ENCODE data around the gene RDH16. TPM values are rescaled to one million over a fixed set of nuclear protein-coding genes. Genes with fewer than 3 reads are reported as not detected.
A peak's percentile ranks its signal among the peaks of the same experiment; 100 is the strongest.

RDH16 gene
- total RNA-seq, 1 experiment from 2014 or later, result 0.16 TPM

GRCh38 chr12:56933826-56934625, 23.4 kb downstream of the RDH16 start, which contains the start of gene SDR9C7:
SDR9C7 (minus strand) TSS chr12:56934408; CDS start chr12:56934261, 147 bp downstream.
- CTCF ChIA-PET, result interaction anchor here (1.4 kb wide), 1 partner anchor 34 kb away, joined by 5 read pairs; no protein-coding TSS in a partner anchor
- intact Hi-C loops (cut with micrococcal nuclease), result no loop called here
- TF ChIP-seq CTCF (IDR thresholded peaks at IDR 0.05; ENCODE audit: unreplicated experiment), result no peak
- Mint-ChIP-seq H3K27me3 (ENCODE audit: insufficient read depth, unreplicated experiment) (no peaks in the 10 kb centered on the region), H3K36me3 (ENCODE audit: insufficient read depth, unreplicated experiment) (no peaks in the 10 kb centered on the region), H3K4me3 (ENCODE audit: unreplicated experiment) (no peak within 1 kb of the TSS), H3K27ac (ENCODE audit: low read depth, unreplicated experiment) (no peak within 1 kb of the TSS), H3K4me1 (ENCODE audit: insufficient read depth, unreplicated experiment) (peaks cover 7% of the 10 kb centered on the region), H3K9me3 (ENCODE audit: unreplicated experiment) (no peaks in the 10 kb centered on the region)
- POLR2A ChIA-PET, result interaction anchor here (0.7 kb wide), 1 partner anchor 154 kb away, joined by 3 read pairs; no protein-coding TSS in a partner anchor
- no TSS peak for BruUV-seq (replicated peaks)
- DNase-seq (ENCODE audit: unreplicated experiment), result no peak

GRCh38 chr12:56932867-56933266, 24.5 kb downstream of the RDH16 start:
- intact Hi-C loops (cut with micrococcal nuclease), result no loop called here
- CTCF ChIA-PET, result interaction anchor here (0.6 kb wide), 1 partner anchor 182 kb away, joined by 3 read pairs; no protein-coding TSS in a partner anchor

GRCh38 chr12:56932146-56932545, 25.3 kb downstream of the RDH16 start:
- Mint-ChIP-seq H3K4me3 (ENCODE audit: unreplicated experiment) (no peak overlapping the region), H3K36me3 (ENCODE audit: insufficient read depth, unreplicated experiment) (no peaks in the 10 kb centered on the region), H3K9me3 (ENCODE audit: unreplicated experiment) (no peaks in the 10 kb centered on the region), H3K27me3 (ENCODE audit: insufficient read depth, unreplicated experiment) (no peaks in the 10 kb centered on the region), H3K4me1 (ENCODE audit: insufficient read depth, unreplicated experiment) (peaks cover 7% of the 10 kb centered on the region), H3K27ac (ENCODE audit: low read depth, unreplicated experiment) (no peak overlapping the region)
- POLR2A ChIA-PET, result interaction anchor here (0.7 to 2.0 kb wide), 2 partner anchors 9 kb away, joined by 3 to 5 read pairs; no protein-coding TSS in a partner anchor
- TF ChIP-seq CTCF (IDR thresholded peaks at IDR 0.05; ENCODE audit: unreplicated experiment), result no peak
- CTCF ChIA-PET, result no interaction called here
- no peak for DNase-seq (ENCODE audit: unreplicated experiment)
- BruUV-seq (replicated peaks), result no TSS peak
- intact Hi-C loops (cut with micrococcal nuclease), result no loop called here

More at GRCh38 chr12:56932867-56933266, 24.5 kb downstream of the RDH16 start:
- TF ChIP-seq CTCF (IDR thresholded peaks at IDR 0.05; ENCODE audit: unreplicated experiment), result no peak
- Mint-ChIP-seq H3K36me3 (ENCODE audit: insufficient read depth, unreplicated experiment) (no peaks in the 10 kb centered on the region), H3K27ac (ENCODE audit: low read depth, unreplicated experiment) (no peak overlapping the region), H3K9me3 (ENCODE audit: unreplicated experiment) (no peaks in the 10 kb centered on the region), H3K27me3 (ENCODE audit: insufficient read depth, unreplicated experiment) (no peaks in the 10 kb centered on the region), H3K4me3 (ENCODE audit: unreplicated experiment) (no peak overlapping the region), H3K4me1 (ENCODE audit: insufficient read depth, unreplicated experiment) (peaks cover 7% of the 10 kb centered on the region)
- DNase-seq (ENCODE audit: unreplicated experiment), result no peak
- no TSS peak for BruUV-seq (replicated peaks)
- POLR2A ChIA-PET, result interaction anchor here (0.8 kb wide), 1 partner anchor 44 kb away, joined by 3 read pairs; no protein-coding TSS in a partner anchor

- no TSS peak for BruUV-seq (replicated peaks)
- Mint-ChIP-seq H3K9me3 (ENCODE audit: unreplicated experiment) (no peaks in the 10 kb centered on the region), H3K36me3 (ENCODE audit: insufficient read depth, unreplicated experiment) (no peaks in the 10 kb centered on the region), H3K27ac (ENCODE audit: low read depth, unreplicated experiment) (no peak overlapping the region), H3K27me3 (ENCODE audit: insufficient read depth, unreplicated experiment) (no peaks in the 10 kb centered on the region), H3K4me3 (ENCODE audit: unreplicated experiment) (no peak overlapping the region), H3K4me1 (ENCODE audit: insufficient read depth, unreplicated experiment) (peaks cover 7% of the 10 kb centered on the region)
- ChIA-PET POLR2A (interaction anchor here (2.0 kb wide), 1 partner anchor 9 kb away, joined by 5 read pairs; no protein-coding TSS in a partner anchor), CTCF (interaction anchor here (0.7 kb wide), 1 partner anchor 70 kb away, joined by 4 read pairs; no protein-coding TSS in a partner anchor)
- no peak for TF ChIP-seq CTCF (IDR thresholded peaks at IDR 0.05; ENCODE audit: unreplicated experiment)
- intact Hi-C loops (cut with micrococcal nuclease), result no loop called here
- DNase-seq (ENCODE audit: unreplicated experiment), result peak; percentile 71
These were observed 25.9 kb downstream of the RDH16 start for GRCh38 chr12:56931474-56931978.

Measured in MCF 10A (cell line).